ENCODE results near the gene ANO2. TPM values are rescaled to one million over a fixed set of nuclear protein-coding genes. Genes with fewer than 3 reads are reported as not detected.

ANO2 gene
- total RNA-seq, 2 experiments from 2014 or later: not detected

GRCh38 chr12:5976711-5977110 is 31.7 kb upstream of the ANO2 start:
- ChIA-PET POLR2A (interaction anchor here (0.5 kb wide), 1 partner anchor 369 kb away, joined by 3 read pairs; no protein-coding TSS in a partner anchor), CTCF (interaction anchor here (1.8 to 5.7 kb wide), 2 partner anchors 10 to 13 kb away, joined by 4 to 33 read pairs; no protein-coding TSS in a partner anchor)
- DNase-seq (no peak), ATAC-seq (no peak)
- no peaks in the 10 kb centered on the region for H3K36me3 Mint-ChIP-seq (ENCODE audit: low read depth)
- H3K4me3 Mint-ChIP-seq: no peak overlapping the region
- intact Hi-C loops (cut with micrococcal nuclease): no loop called here
- no peaks in the 10 kb centered on the region for H3K4me1 Mint-ChIP-seq (ENCODE audit: low read depth)
- no peaks in the 10 kb centered on the region for H3K27me3 Mint-ChIP-seq
- TF ChIP-seq, protein P1, sequence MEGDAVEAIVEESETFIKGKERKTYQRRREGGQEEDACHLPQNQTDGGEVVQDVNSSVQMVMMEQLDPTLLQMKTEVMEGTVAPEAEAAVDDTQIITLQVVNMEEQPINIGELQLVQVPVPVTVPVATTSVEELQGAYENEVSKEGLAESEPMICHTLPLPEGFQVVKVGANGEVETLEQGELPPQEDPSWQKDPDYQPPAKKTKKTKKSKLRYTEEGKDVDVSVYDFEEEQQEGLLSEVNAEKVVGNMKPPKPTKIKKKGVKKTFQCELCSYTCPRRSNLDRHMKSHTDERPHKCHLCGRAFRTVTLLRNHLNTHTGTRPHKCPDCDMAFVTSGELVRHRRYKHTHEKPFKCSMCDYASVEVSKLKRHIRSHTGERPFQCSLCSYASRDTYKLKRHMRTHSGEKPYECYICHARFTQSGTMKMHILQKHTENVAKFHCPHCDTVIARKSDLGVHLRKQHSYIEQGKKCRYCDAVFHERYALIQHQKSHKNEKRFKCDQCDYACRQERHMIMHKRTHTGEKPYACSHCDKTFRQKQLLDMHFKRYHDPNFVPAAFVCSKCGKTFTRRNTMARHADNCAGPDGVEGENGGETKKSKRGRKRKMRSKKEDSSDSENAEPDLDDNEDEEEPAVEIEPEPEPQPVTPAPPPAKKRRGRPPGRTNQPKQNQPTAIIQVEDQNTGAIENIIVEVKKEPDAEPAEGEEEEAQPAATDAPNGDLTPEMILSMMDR (IDR thresholded peaks at IDR 0.05): no peak
- no peak overlapping the region for H3K27ac Mint-ChIP-seq
- no peaks in the 10 kb centered on the region for H3K9me3 Mint-ChIP-seq

DNA sequence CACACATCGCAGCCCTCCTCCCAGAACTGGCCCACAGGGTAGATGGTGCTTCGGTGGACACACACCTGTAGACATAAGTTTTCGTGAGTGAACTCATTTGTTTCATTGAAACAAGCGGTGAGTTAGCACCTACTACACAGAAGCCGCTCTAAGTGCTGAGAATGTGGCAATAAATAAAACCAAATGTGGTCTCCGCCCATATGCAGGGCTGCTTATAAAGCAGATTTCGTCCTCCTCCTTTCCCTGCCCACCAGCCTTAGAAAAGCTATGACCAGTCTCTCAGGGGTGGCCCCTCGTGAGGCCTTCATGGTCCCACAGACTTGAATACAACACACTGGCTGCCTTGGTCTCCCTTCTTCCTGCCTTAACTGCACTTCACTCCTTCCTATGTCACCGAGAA is 31.1 kb upstream of the ANO2 start:
- TF ChIP-seq, protein P1 (IDR thresholded peaks at IDR 0.05): no peak
- H3K27ac Mint-ChIP-seq: no peak overlapping the region
- no peaks in the 10 kb centered on the region for H3K27me3 Mint-ChIP-seq
- DNase-seq (no peak), ATAC-seq (no peak)
- H3K4me3 Mint-ChIP-seq: no peak overlapping the region
- intact Hi-C loops (cut with micrococcal nuclease): no loop called here
- H3K4me1 Mint-ChIP-seq (ENCODE audit: low read depth): no peaks in the 10 kb centered on the region
- H3K9me3 Mint-ChIP-seq: no peaks in the 10 kb centered on the region
- H3K36me3 Mint-ChIP-seq (ENCODE audit: low read depth): no peaks in the 10 kb centered on the region
- POLR2A ChIA-PET: no interaction called here
- CTCF ChIA-PET: interaction anchor here (1.8 to 5.7 kb wide), 2 partner anchors 10 to 13 kb away, joined by 4 to 33 read pairs; no protein-coding TSS in a partner anchor

- ChIA-PET CTCF (interaction anchor here (1.4 to 2.6 kb wide), 2 partner anchors 9 to 15 kb away, joined by 6 to 10 read pairs; no protein-coding TSS in a partner anchor), POLR2A (no interaction called here)
- no peak for DNase-seq
- Mint-ChIP-seq H3K27me3 (no peaks in the 10 kb centered on the region), H3K4me3 (no peak overlapping the region), H3K4me1 (ENCODE audit: low read depth) (no peaks in the 10 kb centered on the region), H3K9me3 (no peaks in the 10 kb centered on the region), H3K27ac (no peak overlapping the region), H3K36me3 (ENCODE audit: low read depth) (no peaks in the 10 kb centered on the region)
- intact Hi-C loops (cut with micrococcal nuclease): no loop called here
- no peak for ATAC-seq
- TF ChIP-seq, protein P1 (IDR thresholded peaks at IDR 0.05): no peak
Measured at GRCh38 chr12:5973461-5974115, 28.5 kb upstream of the ANO2 start.

DNA sequence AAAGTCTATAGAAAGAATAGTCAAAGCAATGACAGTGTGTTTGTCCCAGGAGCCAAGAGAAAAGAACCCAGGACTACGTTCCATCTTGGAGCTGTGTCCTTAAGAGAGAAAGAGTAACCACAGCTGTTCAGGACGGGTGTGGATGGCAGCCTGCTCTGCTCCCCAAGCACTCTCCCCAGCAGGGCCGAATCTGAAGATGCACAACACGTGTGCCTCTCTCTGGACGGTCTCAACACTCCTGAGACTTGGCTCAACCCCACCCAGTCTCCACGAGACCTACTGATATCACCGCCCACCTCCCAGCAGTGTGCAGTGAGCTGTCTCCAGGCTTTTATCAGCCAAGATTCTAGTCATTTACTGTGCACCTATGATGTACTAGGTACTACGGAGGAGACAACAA is 27.3 kb upstream of the ANO2 start:
- ChIA-PET CTCF (interaction anchor here (2.6 kb wide), 1 partner anchor 16 kb away, joined by 10 read pairs; no protein-coding TSS in a partner anchor), POLR2A (no interaction called here)
- Mint-ChIP-seq H3K36me3 (ENCODE audit: low read depth) (no peaks in the 10 kb centered on the region), H3K9me3 (no peaks in the 10 kb centered on the region), H3K4me1 (ENCODE audit: low read depth) (no peaks in the 10 kb centered on the region), H3K27ac (no peak overlapping the region), H3K4me3 (no peak overlapping the region), H3K27me3 (no peaks in the 10 kb centered on the region)
- intact Hi-C loops (cut with micrococcal nuclease): no loop called here
- no peak for DNase-seq
- no peak for ATAC-seq
- TF ChIP-seq, protein P1 (IDR thresholded peaks at IDR 0.05): no peak

GRCh38 chr12:5971194-5971850 is 26.3 kb upstream of the ANO2 start:
- ChIA-PET POLR2A (no interaction called here), CTCF (no interaction called here)
- Mint-ChIP-seq H3K27me3 (no peaks in the 10 kb centered on the region), H3K9me3 (no peaks in the 10 kb centered on the region), H3K36me3 (ENCODE audit: low read depth) (no peaks in the 10 kb centered on the region), H3K4me1 (ENCODE audit: low read depth) (no peaks in the 10 kb centered on the region), H3K27ac (no peak overlapping the region), H3K4me3 (no peak overlapping the region)
- TF ChIP-seq, protein P1 (IDR thresholded peaks at IDR 0.05): no peak
- intact Hi-C loops (cut with micrococcal nuclease): no loop called here
- DNase-seq (no peak), ATAC-seq (no peak)

Data from activated CD8-positive, alpha-beta T cell treated with anti-CD3 and anti-CD28 coated beads for 36 hours (primary cell).